LNCaP clone FGC (cell line): Measurements from ENCODE around the gene CSRP2.

Experiments used
- DNase-seq: peaks from one replicate; pipeline ENCODE4 v3.0.0-alpha.2; 2011; ENCODE audit warnings: low read depth
- H3K4me3 ChIP-seq: 2 replicates; pipeline ENCODE4 v1.5.1; 2011; ENCODE audit warnings: mild to moderate bottlenecking, low read depth, low read length, control low read depth
- TF ChIP-seq, protein P1 (sequence below): IDR thresholded peaks from 2 replicates; pipeline ENCODE4 v1.5.1; 2012; ENCODE audit warnings: mild to moderate bottlenecking; ENCODE audit not compliant: control insufficient read depth, insufficient read depth; ENCODE audit errors: extremely low read depth

CSRP2 gene

GRCh38 chr12:76920172-76921099 lies 41.6 kb upstream of the CSRP2 start:
- TF ChIP-seq, protein P1, sequence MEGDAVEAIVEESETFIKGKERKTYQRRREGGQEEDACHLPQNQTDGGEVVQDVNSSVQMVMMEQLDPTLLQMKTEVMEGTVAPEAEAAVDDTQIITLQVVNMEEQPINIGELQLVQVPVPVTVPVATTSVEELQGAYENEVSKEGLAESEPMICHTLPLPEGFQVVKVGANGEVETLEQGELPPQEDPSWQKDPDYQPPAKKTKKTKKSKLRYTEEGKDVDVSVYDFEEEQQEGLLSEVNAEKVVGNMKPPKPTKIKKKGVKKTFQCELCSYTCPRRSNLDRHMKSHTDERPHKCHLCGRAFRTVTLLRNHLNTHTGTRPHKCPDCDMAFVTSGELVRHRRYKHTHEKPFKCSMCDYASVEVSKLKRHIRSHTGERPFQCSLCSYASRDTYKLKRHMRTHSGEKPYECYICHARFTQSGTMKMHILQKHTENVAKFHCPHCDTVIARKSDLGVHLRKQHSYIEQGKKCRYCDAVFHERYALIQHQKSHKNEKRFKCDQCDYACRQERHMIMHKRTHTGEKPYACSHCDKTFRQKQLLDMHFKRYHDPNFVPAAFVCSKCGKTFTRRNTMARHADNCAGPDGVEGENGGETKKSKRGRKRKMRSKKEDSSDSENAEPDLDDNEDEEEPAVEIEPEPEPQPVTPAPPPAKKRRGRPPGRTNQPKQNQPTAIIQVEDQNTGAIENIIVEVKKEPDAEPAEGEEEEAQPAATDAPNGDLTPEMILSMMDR: no peak
- no peak for DNase-seq
- H3K4me3 ChIP-seq: no peak overlapping the region

- no peak for DNase-seq
- H3K4me3 ChIP-seq: no peak overlapping the region
- TF ChIP-seq, protein P1: no peak
Observed at GRCh38 chr12:76919383-76920171, 40.8 kb upstream of the CSRP2 start.

- no peak for DNase-seq
- no peak overlapping the region for H3K4me3 ChIP-seq
- TF ChIP-seq, protein P1: no peak
Observed at GRCh38 chr12:76916170-76916540, 37.3 kb upstream of the CSRP2 start.

DNA sequence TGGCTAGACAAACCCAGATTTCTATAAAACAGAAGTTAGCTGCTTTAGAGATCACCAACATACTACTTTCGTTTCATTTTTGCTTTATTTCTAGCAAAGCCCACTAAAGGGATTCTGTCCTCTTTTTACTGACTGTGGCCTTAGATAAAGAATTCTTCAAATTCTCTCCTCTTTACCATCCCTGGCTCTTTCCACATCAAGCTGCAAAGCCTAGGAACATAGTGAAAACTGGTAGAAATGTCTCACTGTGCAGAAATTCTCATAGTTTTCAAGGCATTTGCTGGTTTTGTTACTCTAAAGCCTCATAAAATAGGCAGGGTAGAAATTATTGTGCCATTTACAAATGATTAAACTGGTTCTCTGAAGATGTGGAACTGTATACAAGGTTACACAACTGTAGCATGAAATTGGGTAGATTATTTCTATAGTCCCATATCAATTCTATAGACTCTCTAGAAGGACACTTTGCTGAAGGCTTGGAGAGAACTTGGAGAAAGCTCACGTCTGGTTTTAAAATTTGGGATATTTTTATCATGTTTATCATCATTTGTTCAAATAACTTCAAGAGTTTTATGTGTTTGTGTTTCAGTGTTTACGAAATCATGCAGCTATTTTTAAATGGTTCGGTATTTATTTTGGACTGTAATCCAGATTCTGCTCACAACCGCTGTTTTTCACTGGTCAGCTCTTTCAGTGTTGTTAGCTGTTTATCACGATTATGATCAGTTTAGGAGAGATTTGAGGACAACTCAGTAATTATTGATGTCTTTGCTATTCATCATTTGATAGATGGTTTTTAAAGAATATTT lies 36.7 kb upstream of the CSRP2 start:
- DNase-seq: peak; percentile 89
- peak overlapping the region; percentile 5; the same call in 1 of the 2 replicates for H3K4me3 ChIP-seq
- TF ChIP-seq, protein P1: no peak

GRCh38 chr12:76914102-76914859 lies 35.5 kb upstream of the CSRP2 start:
- H3K4me3 ChIP-seq: no peak overlapping the region
- peak; percentile 15 for DNase-seq
- TF ChIP-seq, protein P1: no peak

GRCh38 chr12:76909290-76909689 lies 30.5 kb upstream of the CSRP2 start:
- DNase-seq: no peak
- no peak overlapping the region for H3K4me3 ChIP-seq
- TF ChIP-seq, protein P1: no peak
